PC-9 (cell line): ENCODE measurements around the gene LEUTX. TPM values are rescaled to one million over a fixed set of nuclear protein-coding genes. Genes with fewer than 3 reads are reported as not detected.

ENCODE experiments used
- BruUV-seq: library from RNA; stranded (reverse); fragments of 400-500 nt; replicated peaks from 2 replicates; lab custom pipeline; 2021; lab: Mats Ljungman, UMichigan
- CTCF ChIA-PET: fragments of 300-600 bp; sonication (Branson Sonifier 250); formaldehyde crosslinking; loops from one replicate; lab custom pipeline; 2022; ENCODE audit warnings: antibody characterized with exemption; lab: Charles Lee
- POLR2A ChIA-PET: fragments of 300-600 bp; sonication (Branson Sonifier 250); formaldehyde crosslinking; loops from one replicate; lab custom pipeline; 2022; ENCODE audit warnings: antibody characterized with exemption; ENCODE audit not compliant: unreplicated experiment; lab: Charles Lee
- DNase-seq, 2 experiments: peaks; one replicate each; pipeline versions ENCODE4 v3.0.0 to v3.0.0-alpha.2; 2015 to 2022; ENCODE audit warnings: mixed read lengths in 1 of 2
- H2AFZ ChIP-seq: fragments of 200-600 bp; sonication (generic); 2 replicates; pipeline ENCODE4 v1.8.1; 2017; ENCODE audit warnings: antibody characterized with exemption
- H3F3A ChIP-seq: fragments of 200-600 bp; sonication (generic); 2 replicates; pipeline ENCODE4 v1.8.1; 2017; ENCODE audit warnings: antibody characterized with exemption, mild to moderate bottlenecking, low read depth; ENCODE audit not compliant: insufficient read depth
- H3K27ac ChIP-seq: fragments of 200-600 bp; sonication (generic); 2 replicates; pipeline ENCODE4 v1.6.1; 2016; ENCODE audit warnings: mixed run types
- H3K27me3 ChIP-seq: fragments of 200-600 bp; sonication (generic); 2 replicates; pipeline ENCODE4 v1.6.1; 2016; ENCODE audit warnings: low read depth, mixed run types; ENCODE audit not compliant: insufficient read depth
- H3K36me3 ChIP-seq: fragments of 200-600 bp; sonication (generic); 2 replicates; pipeline ENCODE4 v1.6.1; 2016; ENCODE audit warnings: low read depth, mixed run types
- H3K4me1 ChIP-seq: fragments of 200-600 bp; sonication (generic); replicated peaks from 2 replicates; pipeline ENCODE4 v1.6.1; 2016; ENCODE audit warnings: mixed run types; ENCODE audit not compliant: insufficient read depth
- H3K4me2 ChIP-seq: fragments of 200-600 bp; sonication (generic); 2 replicates; pipeline ENCODE4 v1.6.1; 2017; ENCODE audit warnings: mixed run types
- H3K4me3 ChIP-seq: fragments of 200-600 bp; sonication (generic); 2 replicates; pipeline ENCODE4 v1.6.1; 2016; ENCODE audit warnings: mixed run types
- H3K79me2 ChIP-seq: fragments of 200-600 bp; sonication (generic); 2 replicates; pipeline ENCODE4 v1.6.1; 2017; ENCODE audit warnings: low read depth, mixed run types
- H3K9me2 ChIP-seq: fragments of 200-600 bp; sonication (generic); 2 replicates; pipeline ENCODE4 v1.8.1; 2017; ENCODE audit warnings: mild to moderate bottlenecking; ENCODE audit not compliant: insufficient read depth
- H3K9me3 ChIP-seq: fragments of 200-600 bp; sonication (generic); 2 replicates; pipeline ENCODE4 v1.8.1; 2016; ENCODE audit warnings: low read depth; ENCODE audit not compliant: insufficient read depth
- H4K20me1 ChIP-seq: fragments of 200-600 bp; sonication (generic); 2 replicates; pipeline ENCODE4 v1.8.1; 2017; ENCODE audit not compliant: insufficient read depth
- EZH2 ChIP-seq: fragments of 200-600 bp; sonication (generic); IDR thresholded peaks from 2 replicates; pipeline ENCODE4 v1.8.0; 2017; ENCODE audit warnings: antibody characterized with exemption, low read depth
- intact Hi-C: fragments of 100-400 bp; cut with micrococcal nuclease; formaldehyde crosslinking; loops from one replicate; pipeline ENCODE4 v1.10.0; 2022; ENCODE audit not compliant: unreplicated experiment
- total RNA-seq: library from RNA; stranded (reverse); gene quantifications from 2 replicates; pipeline ENCODE4 v1.2.3, GENCODE V29; 2021
- TF ChIP-seq, protein P1 (sequence below): fragments of 200-600 bp; sonication (generic); conservative IDR thresholded peaks from 2 replicates; pipeline ENCODE4 v1.6.1; 2017; ENCODE audit warnings: mixed run types, antibody characterized with exemption, mild to moderate bottlenecking, moderate library complexity

LEUTX gene
- total RNA-seq, 1 experiment from 2014 or later: not detected

DNA sequence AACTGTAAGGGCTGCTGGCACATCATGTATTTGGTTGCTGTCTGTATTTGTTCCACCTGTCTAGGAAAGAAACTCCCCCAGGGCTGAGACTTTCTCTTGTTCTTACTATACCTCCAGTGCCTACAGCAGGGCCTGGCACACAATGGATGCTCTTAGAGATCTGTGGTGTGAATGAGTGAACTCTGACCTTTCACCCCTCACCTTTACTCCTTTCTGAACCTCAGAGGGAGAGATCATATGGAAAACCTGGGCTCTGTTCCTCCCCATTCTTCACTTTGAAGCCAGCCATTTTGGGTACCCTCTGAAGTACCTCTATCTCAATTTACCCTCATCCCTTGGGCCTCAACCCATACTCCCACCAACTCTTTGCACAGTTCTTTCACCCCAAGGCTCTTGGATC is 52.2 kb downstream of the LEUTX start:
- intact Hi-C loops: no loop called here
- H3K9me3 ChIP-seq: no peaks in the 10 kb centered on the region

DNA sequence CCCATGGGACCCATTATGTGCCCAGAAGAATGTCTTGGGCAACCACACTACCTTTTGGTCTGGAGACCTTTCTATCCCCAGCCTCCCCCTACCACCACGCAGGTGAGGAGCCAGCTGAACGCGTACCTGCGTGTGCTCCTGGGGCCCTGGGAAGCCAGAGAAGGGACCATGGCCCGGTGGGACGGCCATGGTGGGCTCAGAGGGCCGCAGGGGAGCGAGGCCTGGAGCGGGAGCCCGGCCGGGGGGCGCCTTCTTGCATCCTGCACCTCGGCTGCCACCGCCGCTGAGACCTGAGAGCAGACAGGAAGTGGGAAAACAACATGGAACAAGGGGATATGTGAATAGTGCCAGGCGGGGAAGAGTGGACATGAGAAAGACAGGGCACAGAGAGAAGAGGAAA is 53.0 kb downstream of the LEUTX start:
- no peak overlapping the region for H3K4me2 ChIP-seq
- POLR2A ChIA-PET: no interaction called here

More for the DNA sequence above, 52.2 kb downstream of the LEUTX start:
- TF ChIP-seq EZH2: no peak
- TF ChIP-seq, protein P1, sequence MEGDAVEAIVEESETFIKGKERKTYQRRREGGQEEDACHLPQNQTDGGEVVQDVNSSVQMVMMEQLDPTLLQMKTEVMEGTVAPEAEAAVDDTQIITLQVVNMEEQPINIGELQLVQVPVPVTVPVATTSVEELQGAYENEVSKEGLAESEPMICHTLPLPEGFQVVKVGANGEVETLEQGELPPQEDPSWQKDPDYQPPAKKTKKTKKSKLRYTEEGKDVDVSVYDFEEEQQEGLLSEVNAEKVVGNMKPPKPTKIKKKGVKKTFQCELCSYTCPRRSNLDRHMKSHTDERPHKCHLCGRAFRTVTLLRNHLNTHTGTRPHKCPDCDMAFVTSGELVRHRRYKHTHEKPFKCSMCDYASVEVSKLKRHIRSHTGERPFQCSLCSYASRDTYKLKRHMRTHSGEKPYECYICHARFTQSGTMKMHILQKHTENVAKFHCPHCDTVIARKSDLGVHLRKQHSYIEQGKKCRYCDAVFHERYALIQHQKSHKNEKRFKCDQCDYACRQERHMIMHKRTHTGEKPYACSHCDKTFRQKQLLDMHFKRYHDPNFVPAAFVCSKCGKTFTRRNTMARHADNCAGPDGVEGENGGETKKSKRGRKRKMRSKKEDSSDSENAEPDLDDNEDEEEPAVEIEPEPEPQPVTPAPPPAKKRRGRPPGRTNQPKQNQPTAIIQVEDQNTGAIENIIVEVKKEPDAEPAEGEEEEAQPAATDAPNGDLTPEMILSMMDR: no peak
- no peak for DNase-seq
- POLR2A ChIA-PET: no interaction called here
- no peaks in the 10 kb centered on the region for H3K79me2 ChIP-seq
- H3K4me2 ChIP-seq: no peak overlapping the region
- H3K27me3 ChIP-seq: no peaks in the 10 kb centered on the region
- H3K27ac ChIP-seq: no peak overlapping the region
- H3K4me1 ChIP-seq: no peaks in the 10 kb centered on the region
- no peak overlapping the region for H2AFZ ChIP-seq
- peaks cover 10% of the 10 kb centered on the region; the same call in 1 of the 2 replicates for H3K36me3 ChIP-seq
- no TSS peak for BruUV-seq
- H3F3A ChIP-seq: 0 out of 2 replicates have a peak, but pooled peaks cover 3% of the 10 kb centered on the region
- H4K20me1 ChIP-seq: no peaks in the 10 kb centered on the region
- no peak overlapping the region for H3K4me3 ChIP-seq
- H3K9me2 ChIP-seq: no peaks in the 10 kb centered on the region
- CTCF ChIA-PET: no interaction called here

GRCh38 chr19:39832341-39833083 is 53.9 kb downstream of the LEUTX start:
- Histone ChIP-seq H3K9me2 (no peaks in the 10 kb centered on the region), H3K4me1 (no peaks in the 10 kb centered on the region), H3K36me3 (peaks cover 26% of the 10 kb centered on the region), H3K4me2 (no peak overlapping the region), H3K79me2 (no peaks in the 10 kb centered on the region), H2AFZ (no peak overlapping the region), H3K27ac (no peak overlapping the region), H3F3A (0 out of 2 replicates have a peak, but pooled peaks cover 3% of the 10 kb centered on the region), H3K27me3 (no peaks in the 10 kb centered on the region), H4K20me1 (no peaks in the 10 kb centered on the region), H3K4me3 (no peak overlapping the region), H3K9me3 (no peaks in the 10 kb centered on the region)
- TF ChIP-seq, protein P1: no peak
- no peak for TF ChIP-seq EZH2
- no TSS peak for BruUV-seq
- intact Hi-C loops: no loop called here
- no peak for DNase-seq
- ChIA-PET POLR2A (no interaction called here), CTCF (no interaction called here)

More for the DNA sequence above, 53.0 kb downstream of the LEUTX start:
- Histone ChIP-seq H4K20me1 (no peaks in the 10 kb centered on the region), H3K4me1 (no peaks in the 10 kb centered on the region), H3K9me3 (no peaks in the 10 kb centered on the region), H3K36me3 (peaks cover 18% of the 10 kb centered on the region), H3F3A (0 out of 2 replicates have a peak, but pooled peaks cover 3% of the 10 kb centered on the region), H3K4me3 (no peak overlapping the region), H3K27ac (no peak overlapping the region), H3K9me2 (no peaks in the 10 kb centered on the region), H2AFZ (no peak overlapping the region), H3K79me2 (no peaks in the 10 kb centered on the region), H3K27me3 (no peaks in the 10 kb centered on the region)
- CTCF ChIA-PET: no interaction called here
- intact Hi-C loops: no loop called here
- TF ChIP-seq, protein P1: no peak
- TF ChIP-seq EZH2: no peak
- no peak for DNase-seq
- no TSS peak for BruUV-seq
